Endodermal cell (in vitro differentiated cells): ENCODE data around the gene GATA2. TPM values are rescaled to one million over a fixed set of nuclear protein-coding genes. Genes with fewer than 3 reads are reported as not detected.

Experiments
- DNase-seq: peaks from one replicate; pipeline ENCODE4 v3.0.0-alpha.2; 2017
- H3K27ac ChIP-seq: 2 replicates; pipeline ENCODE4 v1.5.1; 2013; ENCODE audit warnings: mild to moderate bottlenecking, low read depth, low read length, moderate library complexity
- H3K27me3 ChIP-seq: 2 replicates; pipeline ENCODE4 v1.6.1; 2013; ENCODE audit warnings: mild to moderate bottlenecking, low read length, moderate library complexity; ENCODE audit not compliant: insufficient read depth, control insufficient read depth, poor library complexity, severe bottlenecking
- H3K36me3 ChIP-seq: 2 replicates; pipeline ENCODE4 v1.7.0; 2013; ENCODE audit warnings: mild to moderate bottlenecking, low read length, moderate library complexity; ENCODE audit not compliant: control insufficient read depth, insufficient read depth
- H3K4me1 ChIP-seq: one replicate; pipeline ENCODE4 v1.7.0; 2013; ENCODE audit warnings: low read length; ENCODE audit not compliant: control insufficient read depth, insufficient read depth
- H3K4me3 ChIP-seq: 2 replicates; pipeline ENCODE4 v1.5.1; 2013; ENCODE audit warnings: mild to moderate bottlenecking, low read length, moderate library complexity
- H3K9ac ChIP-seq: 2 replicates; pipeline ENCODE4 v1.6.1; 2013; ENCODE audit warnings: mild to moderate bottlenecking, low read length, moderate library complexity; ENCODE audit not compliant: poor library complexity, severe bottlenecking; ENCODE audit errors: extremely low read depth
- H3K9me3 ChIP-seq: 2 replicates; pipeline ENCODE4 v1.6.1; 2013; ENCODE audit warnings: mild to moderate bottlenecking, low read length, moderate library complexity; ENCODE audit not compliant: control insufficient read depth
- H3K27ac Mint-ChIP-seq: 2 replicates; pipeline ENCODE4 v1.8.0; 2020; ENCODE audit warnings: mixed read lengths
- H3K27me3 Mint-ChIP-seq: 2 replicates; pipeline ENCODE4 v1.8.0; 2021; ENCODE audit warnings: mild to moderate bottlenecking, mixed read lengths; ENCODE audit not compliant: insufficient read depth
- H3K36me3 Mint-ChIP-seq: 2 replicates; pipeline ENCODE4 v1.8.0; 2020; ENCODE audit warnings: low read depth, mixed read lengths
- H3K4me1 Mint-ChIP-seq: 2 replicates; pipeline ENCODE4 v1.8.0; 2020; ENCODE audit warnings: mixed read lengths
- H3K4me3 Mint-ChIP-seq: 2 replicates; pipeline ENCODE4 v1.8.0; 2020; ENCODE audit warnings: mild to moderate bottlenecking, moderate library complexity, mixed read lengths
- H3K9me3 Mint-ChIP-seq: 2 replicates; pipeline ENCODE4 v1.8.0; 2020; ENCODE audit warnings: mild to moderate bottlenecking, mixed read lengths
- WGBS, 2 experiments: methylation state at CpG; one replicate each; pipeline versions ENCODE4 v1.1.5 to v1.1.7; 2013; ENCODE audit warnings: missing lambda C conversion rate in 2 of 2, mixed read lengths in 1 of 2; ENCODE audit not compliant: insufficient coverage in 1 of 2, insufficient read length in 1 of 2; 5-methylcytosine and 5-hydroxymethylcytosine counted together
- total RNA-seq, 2 donors: library from RNA; stranded (reverse); fragmentation: NEBNext Ultra II Directional in 1 of 2; extraction: Animal tissue kit (Norgen Biotek cat#: 25700) in 1 of 2; gene quantifications; 2 replicates in 1 of 2; 3 replicates in 1 of 2; pipeline ENCODE4 v1.2.1, GENCODE V29; 2021
- TF ChIP-seq, protein P1 (sequence below): fragments of 200-600 bp; sonication (generic); conservative IDR thresholded peaks from 2 replicates; pipeline ENCODE4 v1.5.0; 2021; ENCODE audit warnings: antibody characterized with exemption, mild to moderate bottlenecking

The GATA2 gene
- total RNA-seq, 2 donors from 2014 or later, result 1.2 to 1.6 TPM

DNA sequence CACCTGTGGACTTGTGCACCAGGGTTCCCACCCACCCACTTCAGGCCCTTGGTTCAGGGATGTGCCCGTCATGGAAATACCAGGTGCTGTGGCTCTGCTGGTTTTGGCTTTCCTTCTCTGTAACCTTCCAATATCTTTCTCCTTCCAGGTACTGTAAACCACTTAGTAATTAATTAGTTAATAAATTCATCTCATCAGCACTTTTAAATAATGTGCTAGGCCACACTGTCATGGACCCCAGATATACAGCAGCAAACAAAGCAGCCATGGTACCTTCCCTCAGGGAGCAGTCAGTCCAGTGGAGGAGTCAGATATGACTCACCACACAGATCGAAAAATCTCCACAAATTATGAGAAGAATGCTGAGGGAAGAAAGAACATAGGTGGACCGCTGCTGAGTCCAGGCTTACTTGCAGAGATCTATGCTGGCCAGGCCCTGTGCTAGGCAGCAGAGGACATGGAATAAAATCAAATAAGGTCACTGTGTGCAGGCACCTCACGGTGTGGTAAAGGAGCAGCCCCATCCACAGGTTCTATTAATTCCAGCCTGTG, 6.8 kb upstream of the GATA2 start:
- Histone ChIP-seq H3K4me3 (no peak overlapping the region), H3K9ac (no peak overlapping the region), H3K4me1 (peaks cover 3% of the 10 kb centered on the region), H3K36me3 (no peaks in the 10 kb centered on the region), H3K27ac (no peak overlapping the region), H3K9me3 (no peaks in the 10 kb centered on the region), H3K27me3 (peaks cover 63% of the 10 kb centered on the region)
- H3K27me3 Mint-ChIP-seq, result peaks cover 65% of the 10 kb centered on the region
- no peak for DNase-seq
- no peak overlapping the region for H3K4me3 Mint-ChIP-seq
- TF ChIP-seq, protein P1, sequence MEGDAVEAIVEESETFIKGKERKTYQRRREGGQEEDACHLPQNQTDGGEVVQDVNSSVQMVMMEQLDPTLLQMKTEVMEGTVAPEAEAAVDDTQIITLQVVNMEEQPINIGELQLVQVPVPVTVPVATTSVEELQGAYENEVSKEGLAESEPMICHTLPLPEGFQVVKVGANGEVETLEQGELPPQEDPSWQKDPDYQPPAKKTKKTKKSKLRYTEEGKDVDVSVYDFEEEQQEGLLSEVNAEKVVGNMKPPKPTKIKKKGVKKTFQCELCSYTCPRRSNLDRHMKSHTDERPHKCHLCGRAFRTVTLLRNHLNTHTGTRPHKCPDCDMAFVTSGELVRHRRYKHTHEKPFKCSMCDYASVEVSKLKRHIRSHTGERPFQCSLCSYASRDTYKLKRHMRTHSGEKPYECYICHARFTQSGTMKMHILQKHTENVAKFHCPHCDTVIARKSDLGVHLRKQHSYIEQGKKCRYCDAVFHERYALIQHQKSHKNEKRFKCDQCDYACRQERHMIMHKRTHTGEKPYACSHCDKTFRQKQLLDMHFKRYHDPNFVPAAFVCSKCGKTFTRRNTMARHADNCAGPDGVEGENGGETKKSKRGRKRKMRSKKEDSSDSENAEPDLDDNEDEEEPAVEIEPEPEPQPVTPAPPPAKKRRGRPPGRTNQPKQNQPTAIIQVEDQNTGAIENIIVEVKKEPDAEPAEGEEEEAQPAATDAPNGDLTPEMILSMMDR, result no peak
- H3K4me1 Mint-ChIP-seq, result peaks cover 6% of the 10 kb centered on the region
- no peaks in the 10 kb centered on the region for H3K9me3 Mint-ChIP-seq
- H3K27ac Mint-ChIP-seq, result no peak overlapping the region
- 90 to 92% methylated on average over 3 to 4 of the region's 4 CpGs for WGBS, 2 experiments
- H3K36me3 Mint-ChIP-seq, result no peaks in the 10 kb centered on the region

DNA sequence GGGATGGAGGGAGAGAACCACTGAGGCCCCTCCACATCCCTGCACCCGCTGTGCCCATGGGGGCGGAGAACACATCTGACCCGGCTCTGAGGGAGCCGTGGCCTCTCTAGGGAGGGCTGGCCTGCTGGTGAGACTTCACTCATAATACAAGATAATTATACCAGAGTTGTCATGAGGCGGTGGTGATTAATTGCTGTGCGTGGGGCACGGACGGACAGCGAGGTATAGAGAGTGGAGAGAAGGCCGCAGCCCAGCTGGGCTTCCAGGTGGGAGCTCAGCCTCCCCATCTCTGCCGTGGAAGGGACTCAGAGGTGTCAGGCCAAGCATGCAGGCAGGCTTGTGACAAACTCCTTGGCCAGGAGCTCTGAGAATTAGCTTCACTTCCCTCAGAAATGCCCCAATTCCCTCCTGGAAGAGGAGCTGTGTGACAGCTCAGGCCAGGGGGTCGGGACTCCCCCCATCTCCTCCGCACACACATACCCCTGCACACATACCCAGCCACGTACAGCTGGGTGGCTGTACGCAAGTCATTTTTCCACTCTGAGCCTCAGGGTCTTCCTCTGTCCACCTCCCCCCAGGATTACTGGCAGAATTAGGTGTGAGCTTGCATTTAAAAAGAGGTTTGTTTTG, 6.0 kb upstream of the GATA2 start:
- Histone ChIP-seq H3K9me3 (no peaks in the 10 kb centered on the region), H3K4me1 (peaks cover 3% of the 10 kb centered on the region), H3K27me3 (peaks cover 71% of the 10 kb centered on the region), H3K9ac (no peak overlapping the region), H3K36me3 (no peaks in the 10 kb centered on the region), H3K27ac (no peak overlapping the region), H3K4me3 (no peak overlapping the region)
- no peak overlapping the region for H3K4me3 Mint-ChIP-seq
- H3K9me3 Mint-ChIP-seq, result no peaks in the 10 kb centered on the region
- no peaks in the 10 kb centered on the region for H3K36me3 Mint-ChIP-seq
- H3K4me1 Mint-ChIP-seq, result peaks cover 6% of the 10 kb centered on the region
- 85 to 88% methylated on average over 10 to 15 of the region's 15 CpGs for WGBS, 2 experiments
- peaks cover 72% of the 10 kb centered on the region for H3K27me3 Mint-ChIP-seq
- TF ChIP-seq, protein P1, result no peak
- DNase-seq, result peak; percentile 43
- no peak overlapping the region for H3K27ac Mint-ChIP-seq

DNA sequence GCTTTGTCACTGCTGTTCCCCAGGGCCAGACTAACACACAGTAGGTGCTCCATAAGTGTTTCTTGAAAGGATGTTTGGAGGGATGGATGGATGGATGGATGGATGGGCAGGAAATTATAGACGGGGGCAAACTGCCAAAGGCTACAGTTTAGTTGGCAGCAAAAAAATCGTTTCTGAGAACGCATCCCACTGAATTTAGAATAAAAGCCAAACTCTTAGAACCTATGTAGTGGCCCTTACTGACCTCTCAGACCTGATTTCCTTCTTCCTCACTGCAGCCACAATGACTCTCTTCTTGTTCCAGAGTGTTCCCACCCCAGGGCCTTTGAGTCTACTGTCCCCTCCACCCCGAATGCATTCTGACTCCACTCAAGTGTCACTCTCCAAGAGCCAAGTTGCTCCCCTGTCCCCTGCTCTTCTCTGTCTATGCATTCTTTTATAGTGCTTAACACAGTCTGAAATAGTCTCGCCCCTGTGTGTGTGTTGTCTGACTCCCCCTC, 5.2 kb upstream of the GATA2 start:
- no peak overlapping the region for H3K27ac Mint-ChIP-seq
- no peaks in the 10 kb centered on the region for H3K36me3 Mint-ChIP-seq
- H3K9ac ChIP-seq, result no peak overlapping the region
- no peak overlapping the region for H3K4me3 ChIP-seq
- H3K4me1 ChIP-seq, result peaks cover 3% of the 10 kb centered on the region
- H3K27ac ChIP-seq, result no peak overlapping the region
- peaks cover 9% of the 10 kb centered on the region for H3K4me1 Mint-ChIP-seq
- H3K27me3 ChIP-seq, result peaks cover 79% of the 10 kb centered on the region
- H3K9me3 ChIP-seq, result no peaks in the 10 kb centered on the region
- peak overlapping the region; percentile 57 for H3K4me3 Mint-ChIP-seq
- WGBS, 2 experiments, result 73 to 75% methylated on average over 4 to 5 of the region's 5 CpGs
- TF ChIP-seq, protein P1, result no peak
- no peaks in the 10 kb centered on the region for H3K36me3 ChIP-seq
- H3K9me3 Mint-ChIP-seq, result no peaks in the 10 kb centered on the region
- DNase-seq, result no peak
- H3K27me3 Mint-ChIP-seq, result peaks cover 81% of the 10 kb centered on the region
